CD4-positive, alpha-beta T cell treated with Interleukin-12 subunit alpha and Interleukin-12 subunit beta, for 1 hour (primary cell): ENCODE results near the gene FBXW11.

Experiments
- DNase-seq: peaks from one replicate; pipeline ENCODE4 v3.0.0-alpha.2; 2020

The FBXW11 gene

GRCh38 chr5:171835066-171835465 is 171.4 kb downstream of the FBXW11 start:
- DNase-seq: no peak

GRCh38 chr5:171834461-171834860 is 172.0 kb downstream of the FBXW11 start:
- DNase-seq: no peak

GRCh38 chr5:171832775-171833174 is 173.7 kb downstream of the FBXW11 start:
- DNase-seq: no peak

GRCh38 chr5:171830686-171831085 is 175.8 kb downstream of the FBXW11 start:
- no peak for DNase-seq

- no peak for DNase-seq
These were observed 179.3 kb downstream of the FBXW11 start for GRCh38 chr5:171827162-171827561.

GRCh38 chr5:171826132-171826531 is 180.3 kb downstream of the FBXW11 start:
- no peak for DNase-seq

- no peak for DNase-seq
These were observed 181.4 kb downstream of the FBXW11 start for GRCh38 chr5:171825051-171825450.

GRCh38 chr5:171823269-171823668 is 183.2 kb downstream of the FBXW11 start:
- no peak for DNase-seq

GRCh38 chr5:171821286-171821685 is 185.2 kb downstream of the FBXW11 start:
- no peak for DNase-seq

- DNase-seq: no peak
These were observed 185.9 kb downstream of the FBXW11 start for GRCh38 chr5:171820561-171820960.

GRCh38 chr5:171816666-171817065 is 189.8 kb downstream of the FBXW11 start:
- DNase-seq: no peak

- no peak for DNase-seq
These were observed 192.5 kb downstream of the FBXW11 start for GRCh38 chr5:171813813-171814490.

- no peak for DNase-seq
These were observed 193.2 kb downstream of the FBXW11 start for GRCh38 chr5:171813270-171813669.
